HG03108 (cell line): ENCODE results near the gene FOXI1.

Source experiments
- ATAC-seq: cut with Tn5 transposase; IDR thresholded peaks from one replicate; pipeline ENCODE4 v1.9.1; 2021; ENCODE audit warnings: moderate library complexity; ENCODE audit not compliant: unreplicated experiment

FOXI1 gene

GRCh38 chr5:170105642-170106611 is at the start of gene FOXI1:
TSS of gene FOXI1 (plus strand) at chr5:170105897. CDS start at chr5:170105958, 61 bp downstream.
- no peak for ATAC-seq

DNA sequence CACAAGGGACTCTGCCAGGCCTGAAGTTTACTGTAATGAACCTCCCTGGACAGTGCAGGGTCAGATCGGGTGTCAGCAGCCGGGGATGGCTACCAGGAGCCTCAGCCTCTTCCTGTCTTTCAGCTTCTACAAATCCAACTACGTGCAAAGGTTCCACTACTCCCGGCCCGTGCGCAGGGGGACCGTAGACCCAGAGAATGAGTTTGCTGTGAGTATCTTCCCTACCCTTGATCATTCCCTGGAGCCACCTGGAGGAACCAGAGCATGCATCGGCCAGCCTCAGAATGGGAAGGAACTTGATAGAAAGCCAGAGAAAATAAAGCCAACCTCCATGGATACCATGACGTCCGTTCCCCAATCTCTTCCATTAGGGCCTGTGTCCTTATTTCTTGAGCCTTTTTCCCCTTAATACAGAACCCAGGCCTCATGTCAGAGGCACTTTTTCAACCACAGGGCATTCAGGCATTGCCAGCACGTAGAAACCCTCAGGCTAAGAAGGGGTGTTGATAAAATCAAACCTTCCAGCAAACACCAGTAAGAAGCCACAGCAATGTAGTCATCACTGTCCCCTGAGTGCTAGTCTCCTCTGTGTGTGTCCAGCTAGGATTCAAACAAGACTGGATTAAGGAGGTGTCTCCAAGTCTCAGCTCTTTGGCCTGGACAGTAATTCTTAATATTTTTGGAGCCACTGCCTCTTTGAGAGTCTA is 49.0 kb upstream of the FOXI1 start:
- ATAC-seq: no peak

DNA sequence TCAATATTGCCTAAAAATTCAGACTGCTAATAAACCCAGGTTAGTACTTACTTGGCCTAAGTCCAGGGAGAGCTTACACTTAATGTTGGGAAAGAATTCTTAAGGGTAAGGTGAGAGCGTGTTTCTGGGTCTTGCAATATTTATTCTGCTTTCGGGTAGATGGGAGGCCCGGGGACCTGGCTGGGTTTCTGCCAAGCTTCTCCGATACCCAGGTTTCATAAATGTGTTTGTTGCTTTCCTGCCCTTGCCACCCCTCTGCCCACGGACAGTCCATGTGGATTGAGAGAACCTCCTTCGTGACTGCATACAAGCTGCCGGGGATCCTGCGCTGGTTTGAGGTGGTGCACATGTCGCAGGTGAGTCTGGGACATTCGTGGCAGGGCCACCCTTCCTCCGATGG is 48.4 kb upstream of the FOXI1 start:
- ATAC-seq: no peak

DNA sequence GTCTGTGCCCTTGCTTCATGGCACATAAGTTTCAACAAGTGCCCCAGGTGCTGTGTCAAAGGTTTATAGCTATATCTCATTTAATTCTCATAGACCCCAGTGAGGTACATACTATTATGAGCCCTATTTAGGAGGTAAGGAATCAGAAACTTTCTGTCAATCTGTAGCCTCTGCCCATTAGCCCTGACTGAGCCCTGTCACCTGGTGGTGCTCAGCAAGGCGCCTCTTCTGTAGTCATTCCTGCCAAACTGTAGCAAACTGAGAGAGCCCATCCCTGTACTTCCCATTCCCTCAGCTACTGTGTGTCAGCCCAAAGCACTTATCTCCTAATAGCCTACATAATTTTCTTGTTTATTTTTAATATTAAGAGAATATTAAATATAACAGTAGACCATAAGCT is 46.5 kb upstream of the FOXI1 start:
- no peak for ATAC-seq

DNA sequence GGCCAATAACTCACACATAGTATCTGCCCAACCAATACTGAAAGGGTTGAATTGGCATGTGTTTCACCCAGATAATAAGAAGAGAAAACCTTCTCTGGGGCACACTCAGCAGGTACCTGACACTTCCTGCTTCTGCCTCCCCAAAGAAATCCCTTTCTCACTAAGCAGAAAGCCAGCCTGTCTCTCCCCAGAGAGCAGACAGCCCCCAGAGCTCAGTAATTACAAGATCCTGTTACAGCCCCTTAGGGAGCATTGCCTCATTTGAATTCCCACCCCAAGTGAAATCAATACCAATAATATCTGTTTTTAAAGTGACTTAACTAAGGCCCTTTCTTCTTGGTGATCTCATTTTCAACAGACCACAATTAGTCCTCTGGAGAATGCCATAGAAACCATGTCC is 38.5 kb upstream of the FOXI1 start:
- ATAC-seq: no peak

DNA sequence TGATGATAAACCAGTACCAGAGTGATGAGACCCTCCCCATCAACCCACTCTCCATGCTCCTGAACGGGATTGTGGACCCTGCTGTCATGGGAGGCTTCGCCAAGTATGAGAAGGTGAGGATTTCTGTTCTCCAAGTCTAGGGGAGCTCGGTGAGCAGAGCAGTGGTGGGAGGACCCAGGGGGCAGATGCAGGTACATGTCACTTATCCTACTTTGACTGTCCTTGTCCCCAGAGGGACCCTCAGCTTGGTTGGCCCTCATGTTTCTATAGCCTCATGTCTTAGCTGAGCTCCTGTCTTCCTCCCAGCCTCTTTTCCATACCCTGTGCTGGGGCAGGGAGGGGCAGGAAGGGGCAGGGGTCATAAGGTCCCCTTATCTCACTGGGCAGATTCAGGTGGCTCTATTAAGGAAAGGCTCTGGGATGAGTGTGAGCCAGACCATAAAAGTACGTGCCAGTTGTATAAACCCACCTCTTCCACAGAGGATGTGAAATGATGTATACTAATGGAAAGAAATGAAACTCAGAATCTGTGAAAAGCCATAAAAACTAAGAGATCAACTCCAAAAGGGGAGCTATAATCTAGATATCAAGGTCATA is 38.0 kb upstream of the FOXI1 start:
- ATAC-seq: no peak

DNA sequence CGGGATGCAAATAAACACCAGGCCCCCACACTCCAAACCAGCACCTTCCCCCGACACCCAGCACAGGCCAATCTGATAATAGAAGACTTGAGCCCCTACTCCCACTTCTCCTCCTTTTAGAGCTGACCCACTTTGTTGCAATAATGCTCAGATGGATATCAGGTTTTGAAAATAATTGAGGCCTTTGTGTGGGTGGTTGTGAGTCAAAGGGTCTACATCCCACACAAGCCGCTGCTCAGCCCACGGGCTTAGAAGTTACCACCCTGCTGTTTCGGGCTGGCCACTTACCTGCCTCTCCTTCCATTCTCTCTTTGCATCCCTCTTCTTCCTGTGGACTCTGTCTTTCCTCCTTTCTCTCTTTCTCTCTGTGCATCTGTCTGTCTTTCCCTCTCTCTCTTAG is 36.2 kb upstream of the FOXI1 start:
- ATAC-seq: no peak

DNA sequence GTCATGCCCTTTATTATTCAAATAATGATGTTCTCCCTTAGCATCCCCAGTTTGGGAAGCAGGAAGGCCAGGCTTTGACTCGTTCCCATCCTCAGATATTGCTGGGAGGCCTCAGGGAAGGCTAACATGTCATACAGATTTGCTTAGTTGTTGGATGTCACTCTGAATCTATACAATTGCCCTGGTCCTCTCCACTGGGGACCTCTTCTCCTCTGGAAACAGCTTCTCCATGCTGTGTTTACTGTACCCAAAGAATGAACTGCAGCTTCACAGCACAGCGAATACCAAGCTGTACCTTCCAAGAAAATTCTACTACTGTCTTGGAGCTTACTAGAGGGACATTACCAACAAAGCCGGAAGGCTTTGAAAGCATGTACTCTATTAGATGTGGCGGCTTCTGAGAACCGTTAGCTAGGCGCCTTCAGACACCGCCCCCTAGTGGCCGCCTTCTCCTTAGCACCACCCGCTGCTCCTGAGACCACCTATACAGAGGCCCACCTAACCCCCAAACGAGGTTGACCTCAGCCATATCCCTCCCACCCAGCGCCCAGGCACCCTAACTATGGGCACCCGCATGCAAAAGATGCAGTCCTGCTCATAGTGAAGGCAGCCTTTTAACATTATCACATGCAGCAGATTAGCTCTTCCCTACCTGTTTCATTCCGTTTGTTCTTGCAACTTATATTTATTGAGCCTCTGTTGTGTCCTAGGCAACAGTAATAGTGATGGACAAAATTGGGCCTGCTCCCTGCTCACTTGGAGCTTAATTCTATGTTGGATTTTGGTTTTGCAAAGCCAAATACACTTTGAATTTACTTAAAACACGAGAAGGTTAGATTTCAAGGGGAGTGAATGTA is 34.9 kb upstream of the FOXI1 start:
- no peak for ATAC-seq

DNA sequence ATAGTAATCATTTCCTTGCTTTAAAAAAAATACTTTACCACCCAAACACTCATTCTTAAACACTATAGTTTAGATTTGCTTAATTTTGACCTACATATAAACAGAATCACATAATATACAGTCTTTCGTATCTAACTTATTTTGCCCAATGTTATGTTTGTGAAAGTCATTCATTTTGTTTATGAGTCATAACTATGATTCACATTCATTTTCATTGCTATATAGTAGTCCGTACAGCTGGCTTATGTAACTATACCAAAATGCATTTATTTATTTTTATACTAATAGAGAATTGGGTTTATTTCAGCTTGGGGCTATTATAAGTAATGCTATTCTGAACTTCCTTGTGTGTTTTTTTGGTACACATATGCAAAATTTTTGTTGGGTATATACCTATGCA is 33.9 kb upstream of the FOXI1 start:
- no peak for ATAC-seq

DNA sequence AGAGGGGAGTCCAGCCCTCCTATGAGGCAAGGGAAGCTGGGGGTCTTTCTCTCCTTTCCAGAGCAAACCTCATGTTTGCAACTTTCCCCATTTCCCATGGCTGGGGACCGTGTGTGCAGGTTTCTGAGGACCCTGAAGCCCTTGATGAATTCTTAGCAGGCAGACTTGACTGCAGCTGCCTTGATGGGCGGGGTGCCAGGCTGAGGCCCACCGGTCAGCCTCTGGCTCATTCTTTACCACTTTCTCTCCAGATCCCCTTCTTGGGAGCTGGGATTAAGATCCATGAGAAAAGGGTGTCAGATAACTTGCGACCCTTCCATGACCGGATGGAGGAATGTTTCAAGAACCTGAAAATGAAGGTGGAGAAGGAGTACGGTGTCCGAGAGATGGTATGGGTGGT is 30.0 kb upstream of the FOXI1 start:
- ATAC-seq: no peak

DNA sequence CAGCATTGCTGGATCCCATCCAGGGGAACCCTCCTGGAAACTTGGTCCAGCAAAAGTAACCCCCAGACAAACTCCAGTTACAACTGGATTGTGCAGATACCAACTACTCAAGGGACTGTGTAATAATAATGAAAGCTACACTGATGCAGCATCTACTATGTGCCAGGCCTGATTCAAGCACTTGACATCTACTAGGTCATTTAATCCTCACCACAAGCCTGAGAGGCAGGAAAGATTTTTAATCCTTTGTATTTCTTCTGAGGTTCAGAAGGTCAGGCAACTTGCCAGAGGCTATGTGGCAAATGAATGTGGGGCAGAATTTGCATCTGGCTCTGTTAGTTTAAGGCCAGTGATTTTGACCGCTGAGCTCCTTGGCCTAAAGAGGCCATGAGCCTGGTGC is 29.5 kb upstream of the FOXI1 start:
- no peak for ATAC-seq

DNA sequence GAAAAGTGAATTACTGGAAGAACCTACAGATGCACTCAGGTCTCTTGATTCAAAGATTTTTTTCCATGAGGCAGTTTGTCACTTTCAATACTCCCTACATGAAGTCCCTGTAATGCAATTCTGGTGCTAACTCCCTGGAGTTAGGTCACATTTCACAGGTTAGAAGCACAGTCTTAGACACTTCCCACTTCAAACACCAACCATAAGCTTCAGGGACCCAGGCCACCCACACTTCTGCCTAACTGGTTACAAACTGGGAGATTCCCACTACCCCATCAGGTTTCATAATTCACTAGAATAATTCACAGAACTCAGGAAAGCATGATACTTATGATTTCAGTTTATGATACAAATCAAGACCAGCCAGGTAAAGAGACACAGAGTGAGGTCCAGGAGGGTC is 29.0 kb upstream of the FOXI1 start:
- no peak for ATAC-seq

DNA sequence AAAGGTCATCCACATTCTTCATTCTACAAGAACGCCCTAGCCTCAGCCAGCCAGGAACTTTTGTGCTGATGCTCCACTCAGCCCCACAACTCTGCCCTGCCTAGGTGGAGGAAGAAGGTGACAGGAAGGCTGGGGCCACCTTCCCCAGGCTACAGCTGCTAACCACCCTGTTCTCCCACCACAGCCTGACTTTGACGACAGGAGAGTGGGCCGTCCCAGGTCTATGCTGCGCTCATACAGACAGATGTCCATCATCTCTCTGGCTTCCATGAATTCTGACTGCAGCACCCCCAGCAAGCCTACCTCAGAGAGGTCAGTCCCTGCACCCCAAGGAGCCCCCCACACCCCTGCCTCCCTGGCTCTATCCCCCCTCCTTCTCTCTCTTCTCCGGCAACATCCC is 28.2 kb upstream of the FOXI1 start:
- no peak for ATAC-seq

- no peak for ATAC-seq
Measured at GRCh38 chr5:170078458-170078857, 27.2 kb upstream of the FOXI1 start.

- no peak for ATAC-seq
Measured at GRCh38 chr5:170078931-170079330, 26.8 kb upstream of the FOXI1 start.

- no peak for ATAC-seq
Measured at GRCh38 chr5:170080217-170080616, 25.5 kb upstream of the FOXI1 start.

GRCh38 chr5:170080786-170081445 is 24.8 kb upstream of the FOXI1 start:
- ATAC-seq: no peak

DNA sequence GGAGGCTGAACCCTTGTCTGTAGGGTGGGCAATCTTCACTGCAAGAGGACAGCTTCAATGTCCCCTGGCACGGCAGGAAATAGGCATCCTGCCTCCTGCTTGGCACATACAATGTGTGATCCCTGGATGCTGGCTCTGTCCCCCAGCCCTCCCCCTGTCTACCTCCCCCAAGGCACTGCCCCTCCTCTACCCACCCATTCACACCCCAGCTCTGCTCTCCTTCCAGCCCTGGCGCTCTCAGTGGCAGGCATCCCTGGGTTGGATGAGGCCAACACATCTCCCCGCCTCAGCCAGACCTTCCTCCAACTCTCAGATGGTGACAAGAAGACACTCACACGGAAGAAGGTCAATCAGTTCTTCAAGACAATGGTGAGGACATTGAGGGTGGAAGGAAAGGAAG is 24.1 kb upstream of the FOXI1 start:
- ATAC-seq: no peak

GRCh38 chr5:170082701-170083100 is 23.0 kb upstream of the FOXI1 start:
- ATAC-seq: no peak

DNA sequence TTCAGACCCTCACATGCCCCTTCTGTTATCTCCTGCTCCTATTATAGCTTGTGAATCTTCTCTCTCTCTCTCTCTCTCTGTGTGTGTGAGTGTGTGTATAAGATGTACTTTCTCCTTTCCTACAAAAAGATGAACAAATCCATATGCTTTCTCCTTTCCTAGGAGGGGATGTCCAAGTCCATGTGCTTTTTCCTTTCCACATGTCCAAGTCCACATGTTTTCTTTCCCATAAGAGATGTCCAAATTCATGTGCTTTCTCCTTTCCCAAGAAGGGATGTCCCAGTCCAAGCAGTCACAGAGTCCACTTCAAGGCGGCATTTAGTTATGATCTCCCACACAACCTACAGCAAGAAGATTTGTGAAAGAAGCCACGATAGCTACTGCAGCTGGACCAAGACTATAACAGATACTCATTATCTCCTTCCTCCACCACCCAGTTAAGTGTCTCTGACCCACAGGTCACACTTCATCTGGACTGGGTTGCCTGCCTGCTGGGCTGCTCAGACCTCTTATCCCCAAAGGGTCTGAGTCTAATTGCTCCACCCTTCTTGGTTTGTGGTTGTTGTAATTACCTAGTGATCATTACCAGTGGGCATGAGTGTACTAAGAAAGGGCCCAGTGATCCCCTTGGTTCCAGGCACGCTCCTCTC is 18.4 kb upstream of the FOXI1 start:
- no peak for ATAC-seq
